NCI-H2107 treated with DMSO at 0.1 percent for 48 hours (cell line): ENCODE measurements around the gene ADGRE3.

Experiments
- DNase-seq: peaks from one replicate; lab custom pipeline; 2025; ENCODE audit not compliant: unreplicated experiment; lab: John Stamatoyannopoulos, UW

Gene ADGRE3, protein sequence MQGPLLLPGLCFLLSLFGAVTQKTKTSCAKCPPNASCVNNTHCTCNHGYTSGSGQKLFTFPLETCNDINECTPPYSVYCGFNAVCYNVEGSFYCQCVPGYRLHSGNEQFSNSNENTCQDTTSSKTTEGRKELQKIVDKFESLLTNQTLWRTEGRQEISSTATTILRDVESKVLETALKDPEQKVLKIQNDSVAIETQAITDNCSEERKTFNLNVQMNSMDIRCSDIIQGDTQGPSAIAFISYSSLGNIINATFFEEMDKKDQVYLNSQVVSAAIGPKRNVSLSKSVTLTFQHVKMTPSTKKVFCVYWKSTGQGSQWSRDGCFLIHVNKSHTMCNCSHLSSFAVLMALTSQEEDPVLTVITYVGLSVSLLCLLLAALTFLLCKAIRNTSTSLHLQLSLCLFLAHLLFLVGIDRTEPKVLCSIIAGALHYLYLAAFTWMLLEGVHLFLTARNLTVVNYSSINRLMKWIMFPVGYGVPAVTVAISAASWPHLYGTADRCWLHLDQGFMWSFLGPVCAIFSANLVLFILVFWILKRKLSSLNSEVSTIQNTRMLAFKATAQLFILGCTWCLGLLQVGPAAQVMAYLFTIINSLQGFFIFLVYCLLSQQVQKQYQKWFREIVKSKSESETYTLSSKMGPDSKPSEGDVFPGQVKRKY

GRCh38 chr19:14674764-14675163, at the start of gene ADGRE3:
Gene ADGRE3, minus strand, starts transcription at chr19:14674844. Its CDS starts 74 bp downstream, at chr19:14674770.
- DNase-seq, result no peak

- DNase-seq, result no peak
Observed at GRCh38 chr19:14722127-14722526, 47.5 kb upstream of the ADGRE3 start.

DNA sequence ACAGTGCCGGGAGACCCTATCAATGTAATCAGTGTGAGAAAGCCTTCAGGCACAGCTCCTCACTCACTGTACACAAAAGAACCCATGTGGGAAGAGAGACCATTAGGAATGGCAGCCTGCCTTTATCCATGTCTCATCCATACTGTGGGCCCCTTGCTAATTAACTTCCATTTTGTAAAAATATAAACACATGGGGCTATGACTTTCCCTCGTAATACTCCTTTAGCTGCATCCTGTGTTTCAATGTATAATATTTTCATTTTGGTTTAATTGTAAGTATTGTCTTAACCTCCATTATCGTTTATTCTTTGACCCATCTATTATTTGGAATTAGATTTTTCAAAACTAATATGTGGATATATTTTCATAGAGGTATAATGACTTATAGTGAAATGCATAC, 44.5 kb upstream of the ADGRE3 start:
- DNase-seq, result no peak

- DNase-seq, result no peak
Observed at GRCh38 chr19:14718522-14719116, 44.0 kb upstream of the ADGRE3 start.

DNA sequence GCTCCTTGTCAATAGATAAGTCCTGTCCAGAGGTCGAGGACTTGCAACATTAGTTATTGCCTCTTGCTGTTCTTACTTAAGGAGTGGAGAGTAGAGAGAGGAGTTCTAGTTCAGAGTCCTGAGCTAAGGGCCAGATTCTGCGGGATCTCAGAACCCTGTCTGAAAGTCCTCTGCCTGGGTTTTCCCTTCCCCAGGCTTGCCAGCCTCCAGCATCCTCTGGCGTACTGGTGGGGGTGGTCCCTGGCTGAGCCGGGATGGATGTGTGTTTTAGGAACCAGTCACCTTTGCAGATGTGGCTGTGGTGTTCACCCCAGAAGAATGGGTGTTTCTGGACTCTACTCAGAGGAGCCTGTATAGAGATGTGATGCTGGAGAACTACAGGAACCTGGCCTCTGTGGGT, 41.2 kb upstream of the ADGRE3 start:
- DNase-seq, result no peak

GRCh38 chr19:14704450-14704849, 29.8 kb upstream of the ADGRE3 start:
- no peak for DNase-seq

GRCh38 chr19:14703833-14704232, 29.2 kb upstream of the ADGRE3 start:
- DNase-seq, result no peak

- no peak for DNase-seq
Observed at GRCh38 chr19:14700711-14701375, 26.2 kb upstream of the ADGRE3 start.

- no peak for DNase-seq
Observed at GRCh38 chr19:14699641-14700040, 25.0 kb upstream of the ADGRE3 start.

DNA sequence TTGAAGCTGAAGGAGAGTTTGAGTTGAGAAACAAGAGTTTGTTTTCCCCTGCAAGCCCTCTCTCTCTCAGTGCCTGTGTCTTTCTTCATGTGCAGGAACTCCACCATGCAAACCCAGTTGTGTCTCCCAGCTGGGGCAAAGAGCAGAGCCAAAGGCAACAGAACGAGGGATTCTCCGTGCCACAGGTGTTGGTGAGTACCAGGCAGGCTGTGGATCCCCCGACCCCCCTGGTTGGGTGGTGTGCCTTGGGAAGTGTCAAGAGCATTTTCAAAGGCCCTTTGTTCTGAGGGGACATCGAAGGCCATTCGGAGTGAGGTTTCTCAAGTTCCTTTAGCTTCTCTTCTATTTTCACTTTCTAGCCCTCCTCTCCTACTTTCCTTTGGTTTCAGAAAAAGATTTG, 20.8 kb upstream of the ADGRE3 start:
- no peak for DNase-seq

GRCh38 chr19:14694641-14695266, 20.1 kb upstream of the ADGRE3 start:
- DNase-seq, result no peak

DNA sequence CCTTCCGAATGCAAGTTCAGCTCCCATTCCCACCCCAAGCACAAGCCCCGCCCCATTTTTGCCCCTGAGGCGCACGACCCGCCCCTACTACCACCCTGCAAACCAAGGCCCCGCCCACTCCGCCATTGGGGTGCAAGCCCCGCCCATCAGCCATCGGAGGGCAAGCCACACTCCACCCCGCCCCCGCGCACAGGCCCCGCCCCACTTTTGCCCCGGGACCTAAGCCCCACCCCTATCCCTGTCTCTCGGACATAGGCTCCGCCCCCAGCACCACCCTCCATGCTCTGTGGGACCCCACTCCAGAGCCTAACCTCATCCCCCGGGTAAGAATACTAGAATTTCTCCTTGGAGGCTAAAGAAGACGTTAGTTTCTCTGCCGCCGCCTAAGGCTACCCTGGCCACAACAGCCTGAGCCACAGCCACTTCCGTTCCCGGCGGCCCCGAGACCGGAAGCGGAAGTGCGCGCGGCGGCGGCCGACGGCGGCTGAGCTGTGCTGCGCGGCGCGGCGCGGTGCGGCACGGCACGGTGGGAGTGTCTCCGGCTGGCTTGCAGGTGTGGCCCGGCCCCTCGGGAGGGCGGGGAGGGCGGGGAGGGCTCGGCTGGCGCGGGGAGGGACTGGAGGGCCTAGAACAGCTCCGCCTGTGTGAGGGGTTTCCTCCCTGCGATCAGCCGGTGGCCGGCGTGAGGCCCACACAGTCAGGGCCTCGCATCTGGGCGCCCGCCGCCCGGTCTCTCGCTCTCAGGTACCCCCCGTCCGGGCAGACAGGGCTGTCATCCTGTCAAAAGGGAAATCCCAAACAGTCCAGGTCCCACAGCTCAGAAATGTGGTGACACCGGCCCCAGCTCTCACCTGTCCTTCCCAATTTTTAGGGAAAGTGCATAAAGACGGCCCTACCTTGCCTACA, 15.2 kb upstream of the ADGRE3 start, which contains the start of gene ZNF333:
ZNF333 (plus strand) TSS at position 451 of the 906 bp plus-strand sequence. CDS start 3,444 bp downstream, outside the sequence.
- DNase-seq, result peak; percentile 88

- peak; percentile 26 for DNase-seq
Observed at GRCh38 chr19:14686411-14686810, 11.8 kb upstream of the ADGRE3 start.

GRCh38 chr19:14683439-14683838, 8.8 kb upstream of the ADGRE3 start:
- no peak for DNase-seq

DNA sequence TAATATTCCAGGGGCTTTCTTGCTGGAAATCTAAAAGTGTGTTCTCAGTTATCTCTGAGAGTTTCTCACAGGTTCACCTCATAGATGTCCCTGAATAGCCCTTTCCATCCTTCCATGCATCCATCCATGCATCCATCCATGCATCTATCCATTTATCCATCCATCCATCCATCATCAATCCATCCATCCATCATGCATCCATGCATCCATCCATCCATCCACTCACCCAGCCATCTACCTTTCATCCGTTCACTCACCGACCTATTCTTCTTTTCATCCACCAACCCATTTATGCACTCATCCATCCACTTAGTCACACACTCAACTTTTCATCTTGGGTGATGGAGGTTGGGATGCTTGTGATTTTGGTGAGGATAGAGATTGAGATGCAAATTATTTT, 7.4 kb upstream of the ADGRE3 start:
- no peak for DNase-seq

GRCh38 chr19:14678199-14678598, 3.6 kb upstream of the ADGRE3 start:
- DNase-seq, result no peak

DNA sequence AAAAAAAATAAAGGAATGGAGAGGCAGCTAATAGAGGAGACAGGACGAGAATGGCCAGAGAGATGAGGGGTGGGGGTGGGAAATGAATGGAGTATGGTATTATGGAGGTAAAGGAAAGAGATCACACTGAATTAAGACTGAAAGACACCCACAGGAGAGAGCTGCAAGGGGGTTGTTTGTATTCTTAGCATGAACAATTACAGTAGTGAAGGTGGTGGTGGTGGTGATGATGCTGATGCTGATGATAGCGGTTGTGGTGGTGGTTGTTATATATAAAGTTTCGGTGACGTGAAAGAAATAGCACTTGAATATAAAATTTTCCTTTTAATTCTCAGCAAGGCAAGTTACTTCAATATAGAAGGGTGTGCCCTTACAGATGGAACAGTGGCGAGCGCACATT, 2.8 kb upstream of the ADGRE3 start:
- DNase-seq, result no peak

DNA sequence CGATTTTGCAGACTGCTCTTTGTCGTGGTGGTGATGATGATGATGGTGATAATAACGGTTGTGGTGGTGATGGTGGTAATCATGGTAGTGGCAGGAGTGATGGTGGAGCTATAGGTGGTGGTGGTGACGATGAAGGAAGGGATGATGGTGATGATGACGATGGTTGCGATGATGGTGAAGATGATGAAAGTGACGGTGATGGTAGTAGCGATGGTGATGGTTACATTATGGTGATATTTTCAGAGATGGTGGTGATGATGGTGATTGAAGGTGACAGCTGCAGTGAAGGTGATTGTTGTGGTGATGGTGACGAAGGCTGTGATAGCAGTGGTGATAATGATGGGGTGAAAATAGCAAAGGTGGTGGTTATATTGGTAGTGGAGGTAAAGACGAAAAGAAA, 2.1 kb upstream of the ADGRE3 start:
- no peak for DNase-seq

DNA sequence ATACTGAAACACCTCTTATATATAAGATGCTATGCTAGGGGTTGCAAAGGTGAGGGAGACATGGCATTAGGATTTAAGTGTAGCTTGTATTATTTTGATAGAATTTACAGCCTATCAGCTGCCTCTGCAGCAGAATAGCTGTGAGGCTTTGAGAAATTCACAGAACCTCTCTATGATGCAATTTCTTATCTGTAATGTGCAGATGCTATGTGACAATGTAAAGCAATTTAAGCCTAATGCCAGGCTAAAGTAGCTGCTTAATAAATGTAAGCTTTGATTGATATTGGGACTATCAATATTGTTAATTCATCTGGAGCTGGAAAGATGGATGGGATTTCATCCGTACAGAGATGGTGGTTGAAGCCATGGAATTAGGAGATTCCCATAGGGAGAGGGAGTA, 1.6 kb downstream of the ADGRE3 start:
- no peak for DNase-seq
